GM18858 (cell line): Measurements from ENCODE around the gene ASPSCR1.
"Not testable (repeated sequence)": the region's sequence is repeated elsewhere in the genome, so short reads cannot be mapped to it uniquely, and the experiment has no call there.

Experiments
- ATAC-seq: cut with Tn5 transposase; IDR thresholded peaks from one replicate; pipeline ENCODE4 v1.9.1; 2021; ENCODE audit not compliant: unreplicated experiment

The ASPSCR1 gene

GRCh38 chr17:81941484-81942166 is 35.8 kb upstream of the ASPSCR1 start:
- ATAC-seq, result no peak

- no peak for ATAC-seq
Observed at GRCh38 chr17:81942167-81942553, 35.3 kb upstream of the ASPSCR1 start.

GRCh38 chr17:81944858-81945257 is 32.6 kb upstream of the ASPSCR1 start:
- ATAC-seq, result no peak

- ATAC-seq, result no peak
Observed at GRCh38 chr17:81947189-81947588, 30.2 kb upstream of the ASPSCR1 start, which contains the start of gene MYADML2. Gene MYADML2 (minus strand): TSS chr17:81947233. CDS start chr17:81941741, 5,492 bp downstream.

GRCh38 chr17:81948635-81949378 is 28.6 kb upstream of the ASPSCR1 start:
- ATAC-seq, result no peak

GRCh38 chr17:81950501-81950900 is 26.9 kb upstream of the ASPSCR1 start:
- ATAC-seq, result no peak

- ATAC-seq, result no peak
Observed at GRCh38 chr17:81951785-81952684, 25.4 kb upstream of the ASPSCR1 start.

- ATAC-seq, result no peak
Observed at GRCh38 chr17:81952792-81953228, 24.6 kb upstream of the ASPSCR1 start.

GRCh38 chr17:81953443-81953842 is 24.0 kb upstream of the ASPSCR1 start:
- not testable (repeated sequence) for ATAC-seq

- no peak for ATAC-seq
Observed at GRCh38 chr17:81954131-81955057, 23.0 kb upstream of the ASPSCR1 start.

- no peak for ATAC-seq
Observed at GRCh38 chr17:81955058-81955681, 22.3 kb upstream of the ASPSCR1 start.

- no peak for ATAC-seq
Observed at GRCh38 chr17:81955756-81956544, 21.5 kb upstream of the ASPSCR1 start.

GRCh38 chr17:81956607-81957589 is 20.5 kb upstream of the ASPSCR1 start:
- ATAC-seq, result no peak

GRCh38 chr17:81957691-81958432 is 19.6 kb upstream of the ASPSCR1 start:
- no peak for ATAC-seq

- ATAC-seq, result no peak
Observed at GRCh38 chr17:81958633-81959342, 18.6 kb upstream of the ASPSCR1 start.

- ATAC-seq, result no peak
Observed at GRCh38 chr17:81959362-81960129, 17.9 kb upstream of the ASPSCR1 start.
